CD4-positive, alpha-beta T cell (primary cell): ENCODE results near the gene SLC35B1. TPM values are rescaled to one million over a fixed set of nuclear protein-coding genes. Genes with fewer than 3 reads are reported as not detected.
A peak's percentile ranks its signal among the peaks of the same experiment; 100 is the strongest.

Source experiments
- ATAC-seq: fragments of 200-7000 bp; cut with Tn5 transposase; one replicate; pipeline ENCODE4 v1.10.0; 2022; ENCODE audit warnings: mild to moderate bottlenecking; ENCODE audit not compliant: poor library complexity
- CTCF ChIA-PET: fragments of 350-600 bp; sonication (Branson Sonifier 250); formaldehyde crosslinking; loops from one replicate; lab custom pipeline; 2021; ENCODE audit warnings: antibody characterized with exemption, inconsistent platforms; lab: Charles Lee
- POLR2A ChIA-PET: fragments of 350-600 bp; sonication (Branson Sonifier 250); formaldehyde crosslinking; loops from one replicate; lab custom pipeline; 2021; ENCODE audit warnings: antibody characterized with exemption, inconsistent platforms; lab: Charles Lee
- DNase-seq, 14 experiments: peaks; one replicate each; pipeline ENCODE4 v3.0.0-alpha.2; 2013 to 2020; ENCODE audit warnings: mixed read lengths in 2 of 14
- H3K27ac ChIP-seq, 2 donors: one replicate each; pipeline versions ENCODE4 v1.5.1 to v1.7.0; 2013; ENCODE audit warnings: low read length in 2 of 2, low read depth in 1 of 2, mild to moderate bottlenecking in 1 of 2
- H3K27me3 ChIP-seq, 2 experiments: 1 replicate in 1 of 2; 2 replicates in 1 of 2; pipeline versions ENCODE4 v1.6.1 to v1.7.0; 2013; ENCODE audit warnings: low read length in 2 of 2, control low read depth in 1 of 2, mild to moderate bottlenecking in 1 of 2, moderate library complexity in 1 of 2; ENCODE audit not compliant: insufficient read depth in 2 of 2, control insufficient read depth in 1 of 2
- H3K36me3 ChIP-seq: one replicate; pipeline ENCODE4 v1.6.1; 2013; ENCODE audit warnings: low read length, control low read depth; ENCODE audit not compliant: insufficient read depth
- H3K4me1 ChIP-seq: one replicate; pipeline ENCODE4 v1.6.1; 2013; ENCODE audit warnings: low read length, control low read depth; ENCODE audit not compliant: insufficient read depth
- H3K4me3 ChIP-seq: one replicate; pipeline ENCODE4 v1.5.1; 2013; ENCODE audit warnings: mild to moderate bottlenecking, low read length, moderate library complexity
- H3K9me3 ChIP-seq, 2 experiments: 1 replicate in 1 of 2; 2 replicates in 1 of 2; pipeline versions ENCODE4 v1.6.1 to v1.7.0; 2013; ENCODE audit warnings: low read length in 2 of 2, mild to moderate bottlenecking in 2 of 2, control low read depth in 1 of 2, moderate library complexity in 1 of 2; ENCODE audit not compliant: control insufficient read depth in 1 of 2, insufficient read depth in 1 of 2
- H3K27ac Mint-ChIP-seq: one replicate; pipeline ENCODE4 v1.8.0; 2020; ENCODE audit warnings: mixed read lengths
- H3K27me3 Mint-ChIP-seq: one replicate; pipeline ENCODE4 v1.8.0; 2021; ENCODE audit warnings: mixed read lengths
- H3K36me3 Mint-ChIP-seq: one replicate; pipeline ENCODE4 v1.8.0; 2021; ENCODE audit warnings: low read depth, mixed read lengths
- H3K4me1 Mint-ChIP-seq: one replicate; pipeline ENCODE4 v1.8.0; 2021; ENCODE audit warnings: low read depth, mixed read lengths
- H3K4me3 Mint-ChIP-seq: one replicate; pipeline ENCODE4 v1.8.0; 2020; ENCODE audit warnings: mild to moderate bottlenecking, mixed read lengths
- H3K9me3 Mint-ChIP-seq: one replicate; pipeline ENCODE4 v1.8.0; 2020; ENCODE audit warnings: mixed read lengths
- CTCF ChIP-seq: fragments of 200-600 bp; IDR thresholded peaks from one replicate; pipeline ENCODE4 v1.8.0; 2022; ENCODE audit warnings: antibody characterized with exemption, mild to moderate bottlenecking
- intact Hi-C, 2 experiments: fragments of 100-400 bp; cut with DNase I in 1 of 2; cut with micrococcal nuclease in 1 of 2; formaldehyde crosslinking; loops; one replicate each; pipeline versions ENCODE4 v1.15.1 to v1.9.0; 2023 to 2025; cut with DNase I, micrococcal nuclease
- total RNA-seq, 174 experiments: library from RNA in 2 of 174; stranded (reverse) in 2 of 174; gene quantifications; one replicate each; pipeline ENCODE4 v1.2.3 and lab custom pipeline; 2021 to 2026

SLC35B1 gene
- total RNA-seq, 2 experiments from 2014 or later, result 44.0 to 46.8 TPM

GRCh38 chr17:49741009-49741691 is 33.4 kb upstream of the SLC35B1 start:
- Mint-ChIP-seq H3K27me3 (no peaks in the 10 kb centered on the region), H3K4me3 (peak overlapping the region; percentile 94), H3K4me1 (peaks cover 83% of the 10 kb centered on the region), H3K9me3 (no peaks in the 10 kb centered on the region), H3K36me3 (peaks cover 37% of the 10 kb centered on the region), H3K27ac (peak overlapping the region; percentile 99)
- no peak for ATAC-seq
- peaks cover 94% of the 10 kb centered on the region for H3K4me1 ChIP-seq
- H3K27me3 ChIP-seq, result no peaks in the 10 kb centered on the region
- no peaks in the 10 kb centered on the region for H3K36me3 ChIP-seq
- TF ChIP-seq CTCF, result no peak
- H3K27ac ChIP-seq, result peak overlapping the region; percentile 88 to 94
- no peaks in the 10 kb centered on the region for H3K9me3 ChIP-seq
- peak overlapping the region; percentile 54 for H3K4me3 ChIP-seq
- DNase-seq, result peak in 3 of 14 experiments; percentile 31 to 35 (median 33)
- intact Hi-C loops, result loop anchor here in 1 of 2 experiments (10.0 kb wide), 1 partner anchor 74 kb away; no protein-coding TSS in a partner anchor
- ChIA-PET POLR2A (interaction anchor here (1.1 to 8.4 kb wide), 10 partner anchors 11 to 77 kb away, joined by 3 to 253 read pairs (median 12); partner anchors contain the start of genes FAM117A, KAT7, SLC35B1 and SPOP), CTCF (interaction anchor here (1.4 to 4.0 kb wide), 5 partner anchors 9 to 33 kb away, joined by 3 to 21 read pairs (median 10); partner anchors contain the start of genes FAM117A and SLC35B1)

- no peaks in the 10 kb centered on the region for H3K9me3 ChIP-seq
- no peaks in the 10 kb centered on the region for H3K27me3 ChIP-seq
- CTCF ChIA-PET, result interaction anchor here (1.2 to 4.0 kb wide), 5 partner anchors 10 to 355 kb away, joined by 3 to 21 read pairs (median 7); partner anchors contain the start of genes FAM117A and SLC35B1
- H3K27ac ChIP-seq, result peak overlapping the region; percentile 88 to 94
- peak overlapping the region; percentile 54 for H3K4me3 ChIP-seq
- H3K4me1 ChIP-seq, result peaks cover 89% of the 10 kb centered on the region
- no peak for TF ChIP-seq CTCF
- peak overlapping the region; percentile 94 for H3K4me3 Mint-ChIP-seq
- H3K4me1 Mint-ChIP-seq, result peaks cover 80% of the 10 kb centered on the region
- peak; percentile 91 to 99 (median 98) for DNase-seq
- H3K27ac Mint-ChIP-seq, result peak overlapping the region; percentile 99
- peak; percentile 95 for ATAC-seq
- POLR2A ChIA-PET, result interaction anchor here (0.7 to 8.4 kb wide), 18 partner anchors 9 to 1296 kb away, joined by 3 to 253 read pairs (median 8); partner anchors contain the start of genes FAM117A, KAT7, SLC35B1 and SPOP
- H3K9me3 Mint-ChIP-seq, result no peaks in the 10 kb centered on the region
- no peaks in the 10 kb centered on the region for H3K27me3 Mint-ChIP-seq
- no peaks in the 10 kb centered on the region for H3K36me3 ChIP-seq
- peaks cover 29% of the 10 kb centered on the region for H3K36me3 Mint-ChIP-seq
- intact Hi-C loops, result loop anchor here (1.0 to 10.0 kb wide), 7 partner anchors 10 to 75 kb away; partner anchors contain the start of genes FAM117A (in 1 of the 2) and KAT7 (in 1 of the 2)
These were observed 32.0 kb upstream of the SLC35B1 start for GRCh38 chr17:49739641-49740271.

- no peaks in the 10 kb centered on the region for H3K27me3 Mint-ChIP-seq
- peaks cover 81% of the 10 kb centered on the region for H3K4me1 ChIP-seq
- H3K36me3 ChIP-seq, result no peaks in the 10 kb centered on the region
- intact Hi-C loops, result loop anchor here (1.0 to 2.0 kb wide), 6 partner anchors 11 to 50 kb away; partner anchors contain the start of genes FAM117A (in 1 of the 2) and KAT7 (in 1 of the 2)
- peaks cover 29% of the 10 kb centered on the region for H3K36me3 Mint-ChIP-seq
- H3K27ac Mint-ChIP-seq, result peak overlapping the region; percentile 99
- H3K4me1 Mint-ChIP-seq, result peaks cover 83% of the 10 kb centered on the region
- H3K4me3 ChIP-seq, result peak overlapping the region; percentile 54
- H3K4me3 Mint-ChIP-seq, result peak overlapping the region; percentile 94
- POLR2A ChIA-PET, result interaction anchor here (0.7 to 8.4 kb wide), 13 partner anchors 9 to 78 kb away, joined by 3 to 253 read pairs (median 9); partner anchors contain the start of genes FAM117A, KAT7 and SLC35B1
- H3K27me3 ChIP-seq, result no peaks in the 10 kb centered on the region
- TF ChIP-seq CTCF, result no peak
- CTCF ChIA-PET, result interaction anchor here (1.2 to 3.9 kb wide), 4 partner anchors 10 to 356 kb away, joined by 3 to 21 read pairs (median 4); partner anchors contain the start of gene SLC35B1
- ATAC-seq, result no peak
- peak overlapping the region; percentile 88 to 94 for H3K27ac ChIP-seq
- H3K9me3 ChIP-seq, result no peaks in the 10 kb centered on the region
- H3K9me3 Mint-ChIP-seq, result no peaks in the 10 kb centered on the region
- DNase-seq, result peak in 4 of 14 experiments; percentile 21 to 47 (median 30)
These were observed 30.8 kb upstream of the SLC35B1 start for GRCh38 chr17:49738456-49739163.
